Activated naive CD8-positive, alpha-beta T cell treated with anti-CD3 and anti-CD28 coated beads, Interleukin-2, amount 50 U/mL, for 24 hours (primary cell): ENCODE data around the gene APC2.
A peak's percentile ranks its signal among the peaks of the same experiment; 100 is the strongest.
"Not testable (repeated sequence)": the region's sequence is repeated elsewhere in the genome, so short reads cannot be mapped to it uniquely, and the experiment has no call there.

Experiments used
- ATAC-seq: fragments of 150-1000 bp; cut with Tn5 transposase; one replicate; pipeline ENCODE4 v1.10.0; 2021
- DNase-seq: peaks from one replicate; pipeline ENCODE4 v3.0.0; 2021
- H3K27ac Mint-ChIP-seq: one replicate; pipeline ENCODE4 v1.8.0; 2021; ENCODE audit warnings: mild to moderate bottlenecking, mixed read lengths
- H3K27me3 Mint-ChIP-seq: one replicate; pipeline ENCODE4 v1.8.0; 2021; ENCODE audit warnings: mixed read lengths
- H3K36me3 Mint-ChIP-seq: one replicate; pipeline ENCODE4 v1.8.0; 2021; ENCODE audit warnings: low read depth, mixed read lengths
- H3K4me1 Mint-ChIP-seq: one replicate; pipeline ENCODE4 v1.8.0; 2021; ENCODE audit warnings: mixed read lengths
- H3K4me3 Mint-ChIP-seq: one replicate; pipeline ENCODE4 v1.8.0; 2021; ENCODE audit warnings: mild to moderate bottlenecking, moderate library complexity, mixed read lengths
- H3K9me3 Mint-ChIP-seq: one replicate; pipeline ENCODE4 v1.8.0; 2021; ENCODE audit warnings: mixed read lengths

Gene APC2

GRCh38 chr19:1410136-1410786, 39.7 kb upstream of the APC2 start:
- DNase-seq (peak; percentile 44), ATAC-seq (no peak)
- Mint-ChIP-seq H3K4me1 (peaks cover 69% of the 10 kb centered on the region), H3K27me3 (no peaks in the 10 kb centered on the region), H3K27ac (peak overlapping the region; percentile 90), H3K9me3 (no peaks in the 10 kb centered on the region), H3K36me3 (peaks cover 37% of the 10 kb centered on the region), H3K4me3 (peak overlapping the region; percentile 90)

- H3K36me3 Mint-ChIP-seq: peaks cover 39% of the 10 kb centered on the region
- peaks cover 75% of the 10 kb centered on the region for H3K4me1 Mint-ChIP-seq
- no peak for ATAC-seq
- H3K9me3 Mint-ChIP-seq: no peaks in the 10 kb centered on the region
- DNase-seq: no peak
- H3K27ac Mint-ChIP-seq: peak overlapping the region; percentile 90
- peak overlapping the region; percentile 90 for H3K4me3 Mint-ChIP-seq
- H3K27me3 Mint-ChIP-seq: no peaks in the 10 kb centered on the region
Measured at GRCh38 chr19:1410789-1411188, 39.1 kb upstream of the APC2 start.

GRCh38 chr19:1411255-1412191, 38.4 kb upstream of the APC2 start:
- no peaks in the 10 kb centered on the region for H3K9me3 Mint-ChIP-seq
- peak; percentile 33 for DNase-seq
- ATAC-seq: no peak
- peak overlapping the region; percentile 90 for H3K4me3 Mint-ChIP-seq
- peaks cover 39% of the 10 kb centered on the region for H3K36me3 Mint-ChIP-seq
- H3K27ac Mint-ChIP-seq: peak overlapping the region; percentile 90
- H3K4me1 Mint-ChIP-seq: peaks cover 79% of the 10 kb centered on the region
- no peaks in the 10 kb centered on the region for H3K27me3 Mint-ChIP-seq

- Mint-ChIP-seq H3K9me3 (no peaks in the 10 kb centered on the region), H3K27ac (peak overlapping the region; percentile 71), H3K4me3 (no peak overlapping the region), H3K4me1 (peaks cover 82% of the 10 kb centered on the region), H3K27me3 (no peaks in the 10 kb centered on the region), H3K36me3 (peaks cover 44% of the 10 kb centered on the region)
- ATAC-seq: no peak
- DNase-seq: no peak
Measured at GRCh38 chr19:1412323-1412923, 37.5 kb upstream of the APC2 start.

GRCh38 chr19:1412995-1413800, 36.7 kb upstream of the APC2 start:
- ATAC-seq: no peak
- Mint-ChIP-seq H3K27ac (peak overlapping the region; percentile 71), H3K4me1 (peaks cover 85% of the 10 kb centered on the region), H3K9me3 (no peaks in the 10 kb centered on the region), H3K36me3 (peaks cover 46% of the 10 kb centered on the region), H3K27me3 (no peaks in the 10 kb centered on the region), H3K4me3 (no peak overlapping the region)
- DNase-seq: no peak

GRCh38 chr19:1416014-1416841, 33.7 kb upstream of the APC2 start:
- DNase-seq (no peak), ATAC-seq (no peak)
- Mint-ChIP-seq H3K27me3 (no peaks in the 10 kb centered on the region), H3K36me3 (peaks cover 40% of the 10 kb centered on the region), H3K4me1 (peaks cover 60% of the 10 kb centered on the region), H3K9me3 (no peaks in the 10 kb centered on the region), H3K4me3 (peak overlapping the region; percentile 40), H3K27ac (peak overlapping the region; percentile 82)

- H3K4me3 Mint-ChIP-seq: no peak overlapping the region
- ATAC-seq (no peak), DNase-seq (no peak)
- H3K27ac Mint-ChIP-seq: no peak overlapping the region
- H3K27me3 Mint-ChIP-seq: no peaks in the 10 kb centered on the region
- no peaks in the 10 kb centered on the region for H3K9me3 Mint-ChIP-seq
- H3K4me1 Mint-ChIP-seq: peaks cover 51% of the 10 kb centered on the region
- H3K36me3 Mint-ChIP-seq: peaks cover 38% of the 10 kb centered on the region
Measured at GRCh38 chr19:1417145-1417544, 32.8 kb upstream of the APC2 start.

GRCh38 chr19:1417681-1418495, 32.0 kb upstream of the APC2 start:
- Mint-ChIP-seq H3K36me3 (peaks cover 43% of the 10 kb centered on the region), H3K4me3 (no peak overlapping the region), H3K27me3 (no peaks in the 10 kb centered on the region), H3K9me3 (no peaks in the 10 kb centered on the region), H3K27ac (no peak overlapping the region), H3K4me1 (peaks cover 44% of the 10 kb centered on the region)
- no peak for ATAC-seq
- no peak for DNase-seq

GRCh38 chr19:1418496-1418775, 31.5 kb upstream of the APC2 start:
- no peak overlapping the region for H3K27ac Mint-ChIP-seq
- peaks cover 44% of the 10 kb centered on the region for H3K36me3 Mint-ChIP-seq
- DNase-seq (no peak), ATAC-seq (no peak)
- peaks cover 39% of the 10 kb centered on the region for H3K4me1 Mint-ChIP-seq
- H3K9me3 Mint-ChIP-seq: no peaks in the 10 kb centered on the region
- H3K4me3 Mint-ChIP-seq: no peak overlapping the region
- no peaks in the 10 kb centered on the region for H3K27me3 Mint-ChIP-seq

- peaks cover 45% of the 10 kb centered on the region for H3K36me3 Mint-ChIP-seq
- ATAC-seq (no peak), DNase-seq (no peak)
- H3K4me1 Mint-ChIP-seq: peaks cover 32% of the 10 kb centered on the region
- H3K4me3 Mint-ChIP-seq: no peak overlapping the region
- H3K27me3 Mint-ChIP-seq: no peaks in the 10 kb centered on the region
- H3K27ac Mint-ChIP-seq: no peak overlapping the region
- H3K9me3 Mint-ChIP-seq: no peaks in the 10 kb centered on the region
Measured at GRCh38 chr19:1418951-1419738, 30.8 kb upstream of the APC2 start.

GRCh38 chr19:1420085-1420484, 29.8 kb upstream of the APC2 start:
- ATAC-seq, H3K9me3 Mint-ChIP-seq, DNase-seq, H3K27ac Mint-ChIP-seq, H3K4me3 Mint-ChIP-seq, H3K27me3 Mint-ChIP-seq: not testable (repeated sequence)
- peaks cover 47% of the 10 kb centered on the region for H3K36me3 Mint-ChIP-seq
- peaks cover 25% of the 10 kb centered on the region for H3K4me1 Mint-ChIP-seq

GRCh38 chr19:1420590-1420989, 29.3 kb upstream of the APC2 start:
- Mint-ChIP-seq H3K27me3 (no peaks in the 10 kb centered on the region), H3K27ac (no peak overlapping the region), H3K4me1 (peaks cover 20% of the 10 kb centered on the region), H3K36me3 (peaks cover 48% of the 10 kb centered on the region), H3K4me3 (no peak overlapping the region), H3K9me3 (no peaks in the 10 kb centered on the region)
- ATAC-seq (no peak), DNase-seq (no peak)
